LHCN-M2 (cell line): ENCODE results near the gene JAK3. TPM values are rescaled to one million over a fixed set of nuclear protein-coding genes. Genes with fewer than 3 reads are reported as not detected.
"Not testable (repeated sequence)": the region's sequence is repeated elsewhere in the genome, so short reads cannot be mapped to it uniquely, and the experiment has no call there.

Experiments used
- DNase-seq: peaks from one replicate; pipeline ENCODE4 v3.0.0-alpha.2; 2012; ENCODE audit warnings: low read depth
- total RNA-seq: library from RNA; depleted of rRNA; stranded (reverse); fragments of >200 nt; gene quantifications from 2 replicates; pipeline ENCODE4 v1.2.3, GENCODE V29; 2014

The JAK3 gene
- total RNA-seq, 1 experiment from 2014 or later = not detected

DNA sequence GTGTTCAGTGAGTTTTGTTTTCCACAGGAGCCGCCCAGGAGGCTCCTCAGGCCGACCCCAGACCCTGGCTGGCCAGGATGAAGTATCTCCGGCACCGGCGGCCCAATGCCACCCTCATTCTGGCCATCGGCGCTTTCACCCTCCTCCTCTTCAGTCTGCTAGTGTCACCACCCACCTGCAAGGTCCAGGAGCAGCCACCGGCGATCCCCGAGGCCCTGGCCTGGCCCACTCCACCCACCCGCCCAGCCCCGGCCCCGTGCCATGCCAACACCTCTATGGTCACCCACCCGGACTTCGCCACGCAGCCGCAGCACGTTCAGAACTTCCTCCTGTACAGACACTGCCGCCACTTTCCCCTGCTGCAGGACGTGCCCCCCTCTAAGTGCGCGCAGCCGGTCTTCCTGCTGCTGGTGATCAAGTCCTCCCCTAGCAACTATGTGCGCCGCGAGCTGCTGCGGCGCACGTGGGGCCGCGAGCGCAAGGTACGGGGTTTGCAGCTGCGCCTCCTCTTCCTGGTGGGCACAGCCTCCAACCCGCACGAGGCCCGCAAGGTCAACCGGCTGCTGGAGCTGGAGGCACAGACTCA is 40.0 kb downstream of the JAK3 start:
- DNase-seq = no peak

DNA sequence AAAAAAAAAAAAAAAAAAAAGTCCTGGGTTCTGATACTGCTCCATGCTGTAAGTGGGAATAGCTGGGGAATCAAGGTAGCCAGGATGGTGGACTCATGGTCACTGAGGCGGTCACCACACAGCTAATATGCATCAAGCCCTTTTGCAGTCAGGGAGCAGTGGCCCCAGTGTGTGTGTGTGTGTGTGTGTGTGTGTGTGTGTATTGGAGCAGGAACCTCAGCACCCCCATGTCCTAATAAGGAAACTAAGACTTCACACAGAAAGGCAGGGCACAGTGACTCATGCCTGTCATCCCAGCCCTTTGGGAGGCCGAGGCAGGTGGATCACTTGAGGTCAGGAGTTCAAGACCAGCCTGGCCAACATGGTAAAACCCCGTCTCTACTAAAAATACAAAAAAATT is 40.8 kb downstream of the JAK3 start:
- DNase-seq = no peak

DNA sequence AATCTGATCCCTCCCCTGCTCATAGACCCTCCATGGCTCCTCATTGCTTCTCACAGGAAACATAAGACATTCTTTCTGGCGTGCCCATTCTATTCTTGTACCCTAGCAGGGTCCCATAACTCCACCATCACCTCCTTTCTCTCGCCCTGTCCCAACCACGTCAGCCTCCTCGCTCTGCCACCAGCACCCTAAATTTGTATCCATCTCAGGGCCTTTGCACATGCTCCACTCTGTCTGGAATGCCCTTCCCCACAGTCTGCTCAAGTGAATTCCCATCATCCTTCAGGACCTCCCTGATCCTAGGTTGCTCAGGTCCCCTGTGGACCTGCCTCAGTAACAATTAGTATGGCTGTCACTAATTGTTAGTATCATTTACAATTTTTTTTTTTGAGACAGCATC is 42.4 kb downstream of the JAK3 start:
- DNase-seq = no peak

DNA sequence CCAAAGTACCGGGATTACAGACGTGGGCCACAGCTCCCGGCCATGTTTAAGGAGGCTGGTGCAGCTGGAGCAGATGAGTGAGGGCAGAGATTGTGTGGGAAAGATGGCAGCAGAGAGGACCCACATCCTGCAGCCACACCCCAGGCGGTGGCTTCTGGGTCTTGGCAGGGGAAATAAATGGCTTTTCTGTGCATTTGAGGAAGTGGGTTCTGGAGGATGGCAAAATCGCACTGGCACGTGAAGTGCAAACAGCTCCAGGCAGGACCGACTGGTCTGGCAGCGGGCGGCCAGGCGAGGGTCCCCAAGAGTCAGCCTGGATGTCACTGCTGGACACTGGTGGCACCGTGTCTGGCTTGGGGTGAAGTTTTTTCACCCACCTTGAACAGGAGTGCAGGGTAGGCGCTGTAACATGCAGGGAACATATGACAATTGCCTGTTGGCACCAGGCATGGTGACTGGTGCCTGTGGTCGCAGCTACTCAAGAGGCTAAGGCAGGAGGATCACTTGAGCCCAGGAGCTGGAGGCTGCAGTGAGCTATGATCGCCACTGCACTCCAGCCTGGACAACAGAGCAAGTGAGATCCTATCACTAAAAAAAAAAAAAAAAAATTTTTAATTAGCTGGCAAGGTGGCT is 44.4 kb downstream of the JAK3 start:
- no peak for DNase-seq

DNA sequence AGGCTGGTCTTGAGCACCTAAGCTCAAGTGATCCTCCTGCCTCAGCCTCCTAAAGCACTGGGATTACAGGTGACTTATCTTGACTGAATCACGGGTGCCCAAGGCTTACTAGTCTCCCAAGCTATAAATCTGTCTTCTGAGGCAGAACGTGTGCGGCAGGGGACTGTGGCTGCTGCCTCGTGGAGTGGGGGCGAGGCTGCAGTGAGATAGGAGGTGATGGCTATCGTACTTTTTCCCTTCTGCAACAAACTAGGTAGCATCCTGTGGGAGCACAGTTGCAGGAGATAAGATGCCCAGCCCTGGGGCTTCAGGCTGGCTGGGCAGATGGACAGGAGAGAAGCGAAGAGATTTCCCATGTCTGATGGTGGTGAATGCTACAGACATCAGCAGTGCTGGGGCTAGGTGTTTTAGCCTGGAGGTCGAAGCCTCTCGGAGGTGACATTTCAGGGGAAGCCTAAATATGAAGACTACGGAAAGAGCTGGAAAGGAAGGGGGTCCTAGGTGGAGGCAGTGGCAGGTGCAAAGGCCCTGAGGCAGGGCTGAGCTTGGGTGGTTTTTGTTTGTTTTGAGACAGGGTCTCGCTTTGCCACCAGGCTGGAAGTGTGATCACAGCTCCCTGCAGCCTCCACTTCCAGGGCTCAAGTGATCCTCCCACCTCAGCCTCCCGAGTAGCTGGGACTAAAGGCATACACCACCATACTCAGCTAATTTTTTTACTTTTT is 45.5 kb downstream of the JAK3 start:
- DNase-seq = no peak

DNA sequence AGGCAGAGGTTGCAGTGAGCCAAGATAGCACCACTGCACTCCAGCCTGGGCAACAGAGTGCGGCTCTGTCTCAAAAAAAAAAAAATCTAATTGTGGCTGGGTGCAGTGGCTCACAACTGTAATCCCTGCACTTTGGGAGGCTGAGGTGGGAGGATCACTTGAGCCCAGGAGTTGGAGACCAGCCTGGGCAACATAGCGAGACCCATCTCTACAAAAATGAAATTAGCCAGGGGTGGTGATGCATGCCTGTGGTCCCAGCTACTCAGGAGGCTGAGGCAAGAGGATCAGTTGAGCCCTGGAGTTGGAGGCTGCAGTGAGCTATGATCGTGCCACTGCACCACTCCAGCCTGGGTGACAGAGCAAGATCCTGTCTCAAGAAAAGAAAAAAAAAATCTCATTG is 49.2 kb downstream of the JAK3 start:
- DNase-seq = not testable (repeated sequence)

DNA sequence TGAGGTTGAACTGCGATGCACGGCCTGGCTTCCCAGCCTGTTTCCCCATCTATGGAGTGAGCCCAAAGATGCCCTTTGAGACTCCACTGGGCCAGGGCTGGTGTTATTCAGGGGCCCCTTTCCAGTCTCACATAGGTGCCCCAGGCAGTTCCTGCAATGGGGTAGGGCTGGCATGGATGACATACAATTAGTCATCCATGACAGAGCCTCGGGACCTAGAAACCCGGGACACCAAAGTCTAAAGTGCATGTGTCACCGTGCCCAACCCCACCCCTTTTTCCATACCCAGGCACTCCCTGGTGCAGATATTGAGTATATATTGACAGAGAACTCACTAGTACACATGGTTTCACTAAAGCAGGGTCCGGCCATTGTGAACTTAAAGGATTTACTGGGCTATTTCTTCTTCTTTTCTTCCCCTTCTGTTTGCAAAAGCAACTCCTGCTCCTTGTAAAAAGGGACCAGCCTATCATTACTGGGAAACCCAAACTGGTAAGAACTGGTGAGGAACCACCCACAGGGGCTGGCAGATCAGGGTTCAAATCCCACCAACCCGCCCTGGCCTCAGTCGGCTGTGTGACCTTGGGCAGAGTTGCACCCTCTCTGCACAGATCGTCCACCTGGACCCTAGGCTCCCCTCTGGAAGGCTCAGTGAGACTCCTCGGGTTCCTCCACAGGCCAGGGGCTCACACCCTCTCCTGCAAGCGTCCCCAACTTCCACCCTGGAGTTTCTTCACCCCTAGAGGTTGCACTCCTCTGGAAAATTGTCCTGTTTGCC is 50.2 kb downstream of the JAK3 start:
- peak; percentile 41 for DNase-seq

DNA sequence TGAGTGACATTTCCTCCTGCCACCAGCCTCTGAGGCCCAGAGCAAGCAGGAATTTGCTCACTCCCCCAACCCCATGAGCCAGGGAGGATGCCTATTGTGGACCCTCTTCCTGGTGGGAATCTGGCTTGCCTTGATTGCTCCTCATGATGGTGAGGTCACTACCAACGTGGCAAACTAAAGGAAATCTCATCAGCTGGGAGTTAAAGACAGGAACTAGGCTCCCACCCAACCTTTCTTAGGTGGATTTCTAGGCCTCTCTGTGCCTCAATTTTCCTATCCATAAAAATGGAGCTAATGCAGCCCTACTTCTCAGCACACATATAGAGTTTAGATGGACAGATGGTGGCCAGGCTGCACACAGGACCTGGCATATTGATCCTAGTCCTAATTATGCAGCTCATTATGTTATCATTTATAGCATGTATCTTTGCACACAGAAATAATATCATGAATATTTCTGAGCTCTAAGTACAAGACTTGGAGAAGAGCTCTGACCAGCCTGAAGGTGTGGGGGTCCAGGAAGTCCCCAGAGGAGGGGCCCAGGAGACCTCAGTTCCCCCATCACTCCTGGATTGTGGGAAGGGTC is 50.9 kb downstream of the JAK3 start:
- no peak for DNase-seq

DNA sequence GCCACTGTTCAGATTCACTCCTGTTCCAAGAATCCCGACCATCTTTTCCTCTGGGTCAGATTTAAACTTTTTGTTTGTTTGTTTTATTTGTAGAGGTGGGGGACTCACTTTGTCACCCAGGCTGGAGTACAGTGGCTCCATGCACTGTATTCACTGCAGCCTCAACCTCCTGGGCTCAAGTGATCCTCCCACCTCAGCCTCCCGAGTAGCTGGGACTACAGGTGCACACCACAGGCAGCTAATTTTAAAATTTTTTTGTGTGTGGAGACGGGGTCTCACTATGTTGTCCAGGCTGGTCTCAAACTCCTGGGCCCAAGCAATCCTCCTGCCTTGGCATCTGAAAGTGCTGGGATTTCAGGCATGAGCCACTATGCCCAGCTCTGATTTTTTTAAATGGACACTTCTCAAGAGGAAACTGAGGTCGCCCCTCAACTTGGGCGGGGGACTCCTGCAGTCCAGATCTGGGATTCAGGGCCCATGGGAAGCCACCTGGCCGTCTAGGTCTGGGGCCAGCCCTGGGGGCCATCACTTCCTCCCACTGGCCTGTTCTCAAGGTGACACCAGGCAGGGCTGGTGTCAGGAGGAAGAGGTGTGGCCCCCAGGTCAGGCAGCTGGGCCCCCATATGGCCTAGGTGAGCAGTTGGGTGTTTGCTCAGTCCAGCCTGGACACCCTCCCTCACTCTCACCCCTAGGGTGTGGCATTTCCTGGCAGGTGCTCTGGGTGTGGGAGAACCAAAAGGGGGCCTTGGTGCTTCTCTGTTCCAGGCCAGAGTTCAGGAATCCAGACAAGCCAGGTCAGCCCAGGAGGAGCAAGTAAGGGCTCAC is 51.6 kb downstream of the JAK3 start:
- no peak for DNase-seq

DNA sequence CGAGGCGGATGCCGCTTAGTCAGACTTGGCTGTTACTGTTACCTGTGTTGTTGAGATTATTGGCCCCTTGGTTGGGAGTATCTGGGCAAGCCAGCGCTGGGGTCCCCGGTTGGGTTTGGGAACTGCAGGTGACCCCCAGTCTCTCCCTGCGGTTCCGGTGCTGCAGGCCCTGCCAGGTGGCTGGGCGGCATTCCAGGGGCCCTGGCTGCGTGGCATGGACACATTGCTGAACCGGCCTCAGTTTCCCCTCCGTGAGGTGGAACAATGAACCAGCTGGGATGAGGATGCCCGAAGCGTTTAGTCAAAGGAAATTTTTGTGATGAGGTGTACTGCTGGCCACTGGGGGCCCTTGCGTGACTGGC is 52.3 kb downstream of the JAK3 start:
- DNase-seq = no peak

DNA sequence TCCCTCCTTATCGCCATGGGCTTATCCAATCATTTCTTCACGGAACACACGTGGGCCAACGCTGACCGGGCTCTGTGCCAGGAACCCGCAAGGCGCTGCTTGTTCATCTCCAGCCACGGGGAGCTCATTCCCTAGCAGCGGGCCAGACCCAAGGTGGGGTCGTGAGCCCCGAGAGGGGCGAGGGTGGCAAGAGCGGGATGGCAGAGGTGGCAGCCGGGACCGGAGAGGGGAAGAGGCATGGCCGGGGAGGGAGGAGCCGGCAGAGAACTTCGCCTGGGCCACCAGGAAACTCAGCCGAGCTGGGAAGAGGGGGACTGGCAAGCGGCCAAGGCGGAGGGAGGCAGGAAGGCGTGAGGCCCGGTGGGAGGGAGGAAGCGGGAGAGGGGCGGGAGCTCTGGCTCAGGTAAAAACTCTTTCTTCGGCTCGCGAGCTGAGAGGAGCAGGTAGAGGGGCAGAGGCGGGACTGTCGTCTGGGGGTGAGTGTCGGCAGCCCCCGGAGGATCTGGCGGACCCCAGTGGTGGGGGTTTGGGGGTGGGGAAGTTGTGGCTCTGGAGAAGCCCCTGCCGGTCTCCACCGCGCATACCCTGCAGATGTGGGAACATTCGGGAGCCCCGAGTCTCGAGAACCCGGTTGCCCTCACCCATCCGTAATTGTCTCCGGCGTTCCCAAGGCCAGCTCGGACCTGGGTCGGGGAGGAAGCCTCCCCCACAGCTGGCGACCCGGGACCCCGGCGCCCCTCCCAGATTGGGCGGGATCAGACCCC is 52.9 kb downstream of the JAK3 start, which contains the start of gene B3GNT3:
TSS of gene B3GNT3 (plus strand) at position 408 of the 764 bp plus-strand sequence. CDS start 12,670 bp downstream, outside the sequence.
- no peak for DNase-seq

DNA sequence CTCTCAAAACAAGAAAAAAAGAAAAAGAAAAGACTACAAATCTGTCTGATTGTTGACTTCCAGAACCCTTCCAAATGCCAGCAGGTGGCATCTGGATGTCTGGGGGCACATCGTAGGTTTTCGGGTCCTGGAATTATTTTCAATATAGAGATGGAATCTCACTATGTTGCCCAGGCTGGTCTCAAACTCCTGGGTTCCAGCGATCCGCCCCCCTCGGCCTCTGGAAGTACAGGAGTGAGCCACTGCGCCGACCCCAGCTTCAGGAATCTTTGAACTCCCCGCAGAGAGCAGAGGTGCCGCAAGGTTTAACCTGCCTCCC is 53.4 kb downstream of the JAK3 start:
- DNase-seq = no peak

DNA sequence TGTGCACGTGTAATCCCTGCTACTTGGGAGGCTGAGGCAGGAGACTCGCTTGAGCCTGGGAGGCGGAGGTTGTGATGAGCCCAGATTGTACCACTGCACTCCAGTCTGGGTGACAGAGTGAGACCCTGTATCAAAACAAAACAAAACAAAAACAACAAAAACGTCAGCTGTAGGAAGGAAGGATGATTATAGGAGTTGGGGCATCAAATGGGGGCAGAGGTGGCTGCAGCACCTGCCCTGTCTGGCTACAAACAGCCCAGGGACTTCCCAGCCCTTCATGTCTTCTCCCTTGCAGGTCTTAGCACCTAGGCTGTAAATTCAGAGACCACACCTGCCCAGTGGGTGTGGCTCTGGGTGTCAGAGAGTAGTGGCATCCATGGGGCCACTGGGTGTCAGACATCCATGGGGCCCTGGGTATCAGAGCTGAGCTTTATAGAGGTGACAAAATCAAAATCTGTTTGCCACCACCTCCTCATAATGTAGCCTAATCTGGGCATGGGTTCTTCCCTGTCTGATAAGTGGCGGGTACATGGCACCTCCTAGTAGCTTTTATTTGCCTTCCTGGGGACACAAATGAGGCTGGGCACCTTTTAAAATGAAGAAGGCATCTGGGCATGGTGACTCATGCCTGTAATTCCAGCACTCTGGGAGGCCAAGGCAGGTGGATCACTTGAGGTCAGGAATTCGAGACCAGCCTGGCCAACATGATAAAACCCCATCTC is 57.6 kb downstream of the JAK3 start:
- DNase-seq = no peak

DNA sequence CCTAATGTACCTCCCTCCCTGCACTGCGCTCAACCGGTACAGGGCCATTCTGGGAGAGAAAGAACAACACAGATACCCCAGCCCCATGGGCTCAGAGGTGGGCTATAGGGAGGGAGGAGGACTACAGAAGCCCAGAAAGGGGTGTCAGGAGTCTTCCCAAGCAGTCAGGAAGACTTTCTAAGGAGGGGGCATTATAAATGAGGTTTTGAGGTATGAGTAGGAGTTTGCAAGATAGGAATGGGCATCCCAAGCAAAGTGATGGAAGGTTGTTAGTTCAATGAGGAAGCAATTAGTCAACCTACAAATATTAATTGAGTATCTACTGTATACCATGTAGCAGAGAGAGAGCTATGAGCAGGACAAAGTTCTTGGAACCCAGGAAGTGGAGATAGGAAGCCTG is 59.1 kb downstream of the JAK3 start:
- no peak for DNase-seq

DNA sequence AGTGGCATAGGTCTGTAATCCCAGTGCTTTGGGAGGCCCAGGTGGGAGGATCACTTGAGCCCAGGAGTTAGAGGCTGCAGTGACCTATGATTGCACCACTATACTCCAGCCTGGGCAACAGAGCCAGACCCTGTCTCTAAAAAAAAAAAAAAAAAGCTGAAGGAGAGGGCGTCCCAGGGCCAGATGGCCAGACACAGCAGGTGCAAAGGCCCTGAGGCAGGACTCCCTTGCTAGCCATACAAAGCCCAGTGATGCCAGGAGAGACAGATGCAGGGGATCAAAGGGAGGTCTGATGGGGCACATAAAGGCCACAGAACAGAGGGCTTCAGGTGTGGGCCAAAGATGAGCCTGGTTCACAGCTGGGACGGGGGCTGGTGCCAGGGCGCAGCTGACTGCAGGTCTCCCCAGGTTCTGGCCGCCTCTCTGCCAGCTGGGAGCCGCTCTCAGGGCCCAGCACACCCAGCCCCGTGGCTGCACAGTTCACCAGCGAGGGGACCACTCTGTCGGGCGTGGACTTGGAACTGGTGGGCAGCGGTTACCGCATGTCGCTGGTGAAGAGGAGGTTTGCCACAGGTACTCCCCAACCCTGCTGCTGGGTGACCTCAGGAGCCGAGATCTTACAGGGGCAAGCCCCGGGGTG is 60.4 kb downstream of the JAK3 start:
- no peak for DNase-seq

DNA sequence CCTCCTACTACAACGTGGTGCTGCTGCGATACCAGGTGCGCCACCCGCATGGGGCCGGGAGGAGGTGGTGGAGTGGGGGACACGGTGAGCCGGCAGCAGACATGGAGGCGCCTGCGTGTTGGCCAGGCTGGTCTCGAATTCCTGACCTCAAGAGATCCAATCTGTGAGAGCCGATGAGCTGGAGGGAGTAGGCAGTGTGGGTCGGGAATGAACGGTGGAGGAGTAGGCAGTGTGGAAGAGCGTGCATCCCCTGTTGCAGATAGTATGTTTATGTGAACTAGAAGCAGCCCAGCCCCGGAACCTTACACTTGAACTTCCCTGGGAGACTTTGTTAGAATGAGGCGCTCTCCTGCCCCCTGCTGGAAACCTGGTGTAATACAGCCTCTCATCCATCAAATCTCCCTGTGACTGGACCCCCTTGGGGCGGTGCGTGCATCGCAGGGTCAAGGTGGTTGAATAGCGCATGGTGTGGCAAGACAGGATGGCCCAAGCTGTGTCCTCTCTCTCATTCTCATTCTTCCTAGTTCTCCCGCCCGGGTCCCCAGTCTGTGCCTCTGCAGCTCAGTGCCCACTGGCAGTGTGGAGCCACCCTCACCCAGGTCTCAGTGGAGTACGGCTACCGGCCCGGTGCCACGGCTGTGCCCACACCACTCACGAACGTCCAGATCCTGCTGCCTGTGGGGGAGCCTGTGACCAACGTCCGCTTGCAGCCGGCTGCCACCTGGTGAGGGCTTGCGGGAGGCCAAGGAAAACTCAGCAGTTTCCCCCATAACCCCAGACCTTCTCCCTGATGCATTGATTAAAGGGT is 63.4 kb downstream of the JAK3 start:
- DNase-seq = peak; percentile 57

DNA sequence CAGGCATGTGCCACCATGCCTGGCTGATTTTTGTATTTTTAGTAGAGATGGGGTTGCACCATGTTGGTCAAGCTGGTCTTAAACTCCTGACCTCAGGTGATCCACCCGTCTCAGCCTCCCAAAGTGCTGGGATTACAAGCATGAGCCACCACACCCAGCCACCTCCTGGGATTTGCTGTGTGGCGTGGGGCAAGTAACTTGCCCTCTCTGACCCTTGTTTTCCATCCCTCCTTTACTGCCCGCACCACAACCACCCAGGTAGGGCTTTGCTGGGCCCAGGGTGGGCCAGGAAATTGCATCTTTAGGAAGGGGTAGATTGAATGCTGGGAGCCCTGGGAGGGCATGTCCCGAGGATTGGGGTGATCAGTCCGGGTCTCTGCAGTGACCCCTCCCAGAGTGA is 64.1 kb downstream of the JAK3 start:
- DNase-seq = not testable (repeated sequence)

DNA sequence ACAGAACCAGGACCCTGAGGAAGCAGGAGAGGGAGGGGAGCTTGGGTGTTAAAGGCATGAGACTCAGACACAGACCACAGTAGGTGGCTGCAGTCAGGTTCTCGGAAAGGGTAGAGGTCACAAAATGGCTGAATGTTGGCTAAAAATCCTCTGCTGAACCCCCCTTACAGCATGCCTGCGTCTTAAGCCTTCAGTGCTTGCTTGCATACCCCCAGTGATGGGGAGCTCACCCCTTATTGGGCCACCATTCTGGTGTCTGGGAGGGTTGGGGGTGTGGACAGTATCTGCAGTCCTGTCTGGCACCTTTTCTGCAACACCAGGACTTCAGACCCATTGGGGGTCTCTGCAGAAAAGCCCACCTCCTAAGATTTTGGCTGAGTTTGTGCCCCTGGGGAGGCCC is 67.0 kb downstream of the JAK3 start:
- DNase-seq = no peak
